ENCODE data around the gene KCNJ16. TPM values are rescaled to one million over a fixed set of nuclear protein-coding genes. Genes with fewer than 3 reads are reported as not detected.

Gene KCNJ16
- total RNA-seq, 1 donor from 2014 or later, result 1.6 TPM

DNA sequence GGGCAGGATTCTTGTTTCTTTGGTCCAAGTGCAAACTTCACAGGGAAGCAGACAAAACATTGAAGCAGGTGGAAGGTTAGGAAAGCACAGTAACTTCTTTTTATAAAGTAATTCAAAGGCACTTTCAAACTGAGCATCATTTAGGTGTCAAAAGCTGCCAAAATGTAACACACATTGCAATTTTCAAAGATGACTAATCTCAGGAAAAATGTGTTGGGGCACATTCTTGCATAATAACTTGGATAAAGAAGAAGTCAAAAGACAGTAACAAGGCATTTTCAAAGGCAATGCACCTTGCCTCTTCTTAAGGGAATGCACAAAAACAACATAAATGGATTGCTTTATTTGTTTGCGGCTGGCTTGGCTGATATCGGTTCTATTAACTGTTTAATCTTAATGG lies 97.9 kb downstream of the KCNJ16 start:
- peak overlapping the region; percentile 86 for H3K27ac ChIP-seq (ENCODE audit: low read depth, low read length)
- peak overlapping the region; percentile 7 to 41 (median 10) for H3K9ac ChIP-seq (ENCODE audit: low read depth in 1 of 3, low read length in 3 of 3)
- peaks cover 15 to 32% (median 19%) of the 10 kb centered on the region in 3 donors for H3K36me3 ChIP-seq (ENCODE audit: control insufficient read depth in 3 of 3, insufficient read depth in 3 of 3, low read length in 3 of 3)
- H3K4me3 ChIP-seq (ENCODE audit: low read length in 3 of 3), result peak overlapping the region in 2 of 3 donors; percentile 30 to 38
- no peaks in the 10 kb centered on the region for H3K9me3 ChIP-seq (ENCODE audit: control insufficient read depth in 3 of 3, low read length in 3 of 3)
- peaks cover 4 to 36% (median 9%) of the 10 kb centered on the region in 3 donors for H3K4me1 ChIP-seq (ENCODE audit: control insufficient read depth in 3 of 3, insufficient read depth in 3 of 3, low read length in 3 of 3)
- H3K27me3 ChIP-seq (ENCODE audit: control insufficient read depth in 3 of 3, insufficient read depth in 3 of 3, low read length in 3 of 3), result no peaks in the 10 kb centered on the region

DNA sequence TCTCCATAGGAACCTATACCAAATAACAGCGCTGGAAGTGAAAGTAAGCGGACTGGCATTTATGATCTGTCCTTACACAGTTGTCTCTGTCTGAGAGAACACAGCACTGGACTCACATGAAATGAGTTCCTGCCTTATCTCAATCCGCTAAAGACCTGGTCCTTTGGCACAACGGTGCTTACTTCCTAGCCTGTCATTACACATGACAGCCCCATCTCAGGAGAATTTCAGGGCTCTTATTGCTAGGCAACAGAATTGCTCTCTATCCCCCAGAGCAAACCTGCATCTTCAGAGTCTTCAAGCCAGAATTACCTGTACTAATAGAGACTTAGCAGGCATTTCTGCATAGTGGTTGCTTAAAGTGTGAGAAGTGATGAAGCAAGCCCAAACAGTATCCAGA lies 98.7 kb downstream of the KCNJ16 start:
- Histone ChIP-seq H3K4me1 (ENCODE audit: control insufficient read depth in 3 of 3, insufficient read depth in 3 of 3, low read length in 3 of 3) (peaks cover 6 to 35% (median 8%) of the 10 kb centered on the region in 3 donors), H3K9me3 (ENCODE audit: control insufficient read depth in 3 of 3, low read length in 3 of 3) (no peaks in the 10 kb centered on the region), H3K27ac (ENCODE audit: low read depth, low read length) (peak overlapping the region; percentile 20), H3K27me3 (ENCODE audit: control insufficient read depth in 3 of 3, insufficient read depth in 3 of 3, low read length in 3 of 3) (no peaks in the 10 kb centered on the region), H3K4me3 (ENCODE audit: low read length in 3 of 3) (peak overlapping the region in 2 of 3 donors; percentile 17 to 38), H3K36me3 (ENCODE audit: control insufficient read depth in 3 of 3, insufficient read depth in 3 of 3, low read length in 3 of 3) (peaks cover 15 to 32% (median 19%) of the 10 kb centered on the region in 3 donors), H3K9ac (ENCODE audit: low read depth in 1 of 3, low read length in 3 of 3) (peak overlapping the region in 2 of 3 donors; percentile 9 to 18)

DNA sequence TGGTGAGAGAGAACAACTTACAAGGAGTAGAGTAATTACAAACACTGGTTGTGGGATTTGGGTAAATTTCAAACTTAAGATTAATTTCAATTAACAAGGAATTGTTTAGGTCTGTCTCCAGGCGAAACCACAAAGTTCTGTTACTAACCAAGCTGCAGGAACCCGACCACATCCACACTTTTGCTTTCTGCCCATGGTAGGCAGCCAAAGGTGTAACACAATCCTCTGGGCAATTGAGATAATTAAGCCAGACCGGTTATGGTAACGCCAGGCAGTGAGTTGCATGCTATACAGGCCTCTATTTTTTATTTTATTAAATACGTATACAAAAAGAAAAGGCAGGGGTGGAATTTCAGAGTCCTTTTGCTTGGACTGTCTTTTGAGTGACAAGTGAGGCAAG lies 106.4 kb downstream of the KCNJ16 start:
- H3K9me3 ChIP-seq (ENCODE audit: control insufficient read depth in 3 of 3, low read length in 3 of 3), result no peaks in the 10 kb centered on the region
- peak overlapping the region; percentile 2 to 42 (median 16) for H3K9ac ChIP-seq (ENCODE audit: low read depth in 1 of 3, low read length in 3 of 3)
- peak overlapping the region in 2 of 3 donors; percentile 2 to 26 for H3K4me3 ChIP-seq (ENCODE audit: low read length in 3 of 3)
- H3K27ac ChIP-seq (ENCODE audit: low read depth, low read length), result peak overlapping the region; percentile 41
- H3K4me1 ChIP-seq (ENCODE audit: control insufficient read depth in 3 of 3, insufficient read depth in 3 of 3, low read length in 3 of 3), result peaks cover 12 to 19% (median 14%) of the 10 kb centered on the region in 3 donors
- peaks cover under 1 to 14% (median 3%) of the 10 kb centered on the region in 3 donors for H3K36me3 ChIP-seq (ENCODE audit: control insufficient read depth in 3 of 3, insufficient read depth in 3 of 3, low read length in 3 of 3)
- H3K27me3 ChIP-seq (ENCODE audit: control insufficient read depth in 3 of 3, insufficient read depth in 3 of 3, low read length in 3 of 3), result no peaks in the 10 kb centered on the region

DNA sequence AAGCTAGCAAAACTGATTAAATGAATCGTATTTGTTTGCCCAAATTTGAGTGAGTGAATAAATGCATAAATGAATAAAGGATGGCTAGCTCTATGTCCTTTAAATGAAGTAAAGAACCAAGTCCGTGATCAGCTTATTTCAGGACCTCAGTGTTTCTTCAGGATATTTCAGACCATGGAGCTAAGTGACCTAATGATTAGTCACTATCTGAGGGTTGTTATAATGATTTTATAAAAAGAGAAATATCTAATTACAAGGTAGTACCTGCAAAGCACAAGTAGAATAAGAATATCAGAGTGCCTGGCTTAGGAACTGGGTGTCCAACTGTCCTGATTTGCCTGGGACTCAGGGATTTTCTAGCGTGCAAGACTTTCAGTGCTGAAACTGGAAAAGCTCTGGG lies 106.8 kb downstream of the KCNJ16 start:
- H3K9ac ChIP-seq (ENCODE audit: low read depth in 1 of 3, low read length in 3 of 3), result peak overlapping the region in 2 of 3 donors; percentile 42 to 62
- H3K4me1 ChIP-seq (ENCODE audit: control insufficient read depth in 3 of 3, insufficient read depth in 3 of 3, low read length in 3 of 3), result peaks cover 12 to 19% (median 14%) of the 10 kb centered on the region in 3 donors
- H3K4me3 ChIP-seq (ENCODE audit: low read length in 3 of 3), result no peak overlapping the region
- peaks cover 0 to 9% (median 3%) of the 10 kb centered on the region in 3 donors for H3K36me3 ChIP-seq (ENCODE audit: control insufficient read depth in 3 of 3, insufficient read depth in 3 of 3, low read length in 3 of 3)
- no peaks in the 10 kb centered on the region for H3K9me3 ChIP-seq (ENCODE audit: control insufficient read depth in 3 of 3, low read length in 3 of 3)
- H3K27ac ChIP-seq (ENCODE audit: low read depth, low read length), result peak overlapping the region; percentile 41
- H3K27me3 ChIP-seq (ENCODE audit: control insufficient read depth in 3 of 3, insufficient read depth in 3 of 3, low read length in 3 of 3), result no peaks in the 10 kb centered on the region

DNA sequence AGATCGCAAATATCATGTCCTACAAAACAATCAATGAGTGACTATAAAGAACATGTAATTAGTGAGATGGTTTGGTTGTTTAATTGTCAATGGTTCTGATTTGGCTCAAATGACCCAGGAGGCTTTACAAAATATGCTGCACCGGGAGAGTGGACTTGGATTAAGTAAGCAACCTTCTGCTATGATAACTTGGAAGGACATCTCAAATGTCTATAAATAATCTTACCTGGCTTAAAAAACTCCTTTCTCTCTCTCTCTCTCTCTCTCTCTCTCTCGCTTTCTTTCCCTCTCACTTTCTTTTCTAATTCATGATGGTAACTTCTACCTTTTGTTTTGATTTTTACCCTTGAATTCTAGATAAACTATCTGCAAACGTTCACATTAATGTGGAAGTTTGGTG lies 108.5 kb downstream of the KCNJ16 start:
- peak overlapping the region; percentile 1 for H3K27ac ChIP-seq (ENCODE audit: low read depth, low read length)
- H3K4me3 ChIP-seq (ENCODE audit: low read length in 3 of 3), result no peak overlapping the region
- no peaks in the 10 kb centered on the region for H3K9me3 ChIP-seq (ENCODE audit: control insufficient read depth in 3 of 3, low read length in 3 of 3)
- no peaks in the 10 kb centered on the region for H3K27me3 ChIP-seq (ENCODE audit: control insufficient read depth in 3 of 3, insufficient read depth in 3 of 3, low read length in 3 of 3)
- no peak overlapping the region for H3K9ac ChIP-seq (ENCODE audit: low read depth in 1 of 3, low read length in 3 of 3)
- H3K36me3 ChIP-seq (ENCODE audit: control insufficient read depth in 3 of 3, insufficient read depth in 3 of 3, low read length in 3 of 3), result no peaks in the 10 kb centered on the region
- H3K4me1 ChIP-seq (ENCODE audit: control insufficient read depth in 3 of 3, insufficient read depth in 3 of 3, low read length in 3 of 3), result peaks cover 3 to 16% (median 6%) of the 10 kb centered on the region in 3 donors

DNA sequence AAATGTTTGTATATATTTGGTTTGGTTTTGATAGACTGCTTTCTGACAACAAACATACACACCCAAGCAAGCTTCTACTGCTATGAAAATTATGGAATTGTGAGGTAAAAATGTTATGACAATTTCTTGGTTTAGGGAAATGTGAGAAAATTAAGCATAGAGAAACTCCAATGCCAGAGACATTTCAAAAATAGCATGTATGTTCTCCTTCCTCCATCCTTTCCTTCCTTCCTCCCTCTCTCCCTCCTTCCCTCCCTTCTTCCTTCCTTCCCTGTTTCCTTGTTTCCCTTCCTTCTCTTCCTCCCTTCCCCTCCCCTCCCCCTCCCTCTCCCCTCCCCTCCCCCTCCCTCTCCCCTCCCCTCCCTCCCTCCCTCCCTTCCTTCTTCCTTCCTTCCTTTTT lies 109.2 kb downstream of the KCNJ16 start:
- H3K9me3 ChIP-seq (ENCODE audit: control insufficient read depth in 3 of 3, low read length in 3 of 3), result no peaks in the 10 kb centered on the region
- peaks cover 3 to 13% (median 6%) of the 10 kb centered on the region in 3 donors for H3K4me1 ChIP-seq (ENCODE audit: control insufficient read depth in 3 of 3, insufficient read depth in 3 of 3, low read length in 3 of 3)
- no peaks in the 10 kb centered on the region for H3K27me3 ChIP-seq (ENCODE audit: control insufficient read depth in 3 of 3, insufficient read depth in 3 of 3, low read length in 3 of 3)
- no peak overlapping the region for H3K27ac ChIP-seq (ENCODE audit: low read depth, low read length)
- no peak overlapping the region for H3K9ac ChIP-seq (ENCODE audit: low read depth in 1 of 3, low read length in 3 of 3)
- H3K36me3 ChIP-seq (ENCODE audit: control insufficient read depth in 3 of 3, insufficient read depth in 3 of 3, low read length in 3 of 3), result no peaks in the 10 kb centered on the region
- no peak overlapping the region for H3K4me3 ChIP-seq (ENCODE audit: low read length in 3 of 3)

DNA sequence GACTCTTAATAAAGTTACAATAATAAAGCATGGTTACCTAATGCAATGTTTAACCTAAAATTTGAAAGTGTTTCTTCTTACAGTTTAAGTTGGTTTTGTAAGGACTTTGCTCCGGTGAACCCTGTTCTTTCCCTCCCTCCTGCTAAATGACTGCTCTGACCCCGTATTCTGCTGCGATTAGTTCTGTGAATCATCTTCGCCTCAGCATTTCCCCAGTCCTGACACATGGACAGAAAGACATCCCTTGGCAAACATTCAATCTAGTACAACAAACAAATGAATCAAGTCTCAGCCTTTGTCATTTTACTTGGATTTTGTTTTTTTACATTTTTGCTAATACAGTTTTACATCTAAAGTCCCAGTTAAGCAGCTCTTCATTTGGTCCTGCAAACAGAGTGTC lies 109.7 kb downstream of the KCNJ16 start:
- no peak overlapping the region for H3K4me3 ChIP-seq (ENCODE audit: low read length in 3 of 3)
- H3K27ac ChIP-seq (ENCODE audit: low read depth, low read length), result no peak overlapping the region
- H3K27me3 ChIP-seq (ENCODE audit: control insufficient read depth in 3 of 3, insufficient read depth in 3 of 3, low read length in 3 of 3), result no peaks in the 10 kb centered on the region
- no peak overlapping the region for H3K9ac ChIP-seq (ENCODE audit: low read depth in 1 of 3, low read length in 3 of 3)
- no peaks in the 10 kb centered on the region for H3K36me3 ChIP-seq (ENCODE audit: control insufficient read depth in 3 of 3, insufficient read depth in 3 of 3, low read length in 3 of 3)
- H3K4me1 ChIP-seq (ENCODE audit: control insufficient read depth in 3 of 3, insufficient read depth in 3 of 3, low read length in 3 of 3), result peaks cover 3 to 11% (median 6%) of the 10 kb centered on the region in 3 donors
- no peaks in the 10 kb centered on the region for H3K9me3 ChIP-seq (ENCODE audit: control insufficient read depth in 3 of 3, low read length in 3 of 3)

Other genes with a start within 250 kb of the KCNJ16 start
- gene KCNJ2, start 94.3 kb downstream of the KCNJ16 start, total RNA-seq, result 34.4 TPM

Measured in skeletal muscle tissue (tissue), 4 donors.